Omental fat pad (tissue), 4 donors: ENCODE results near the gene TRAPPC10. TPM values are rescaled to one million over a fixed set of nuclear protein-coding genes. Genes with fewer than 3 reads are reported as not detected.

Experiments
- ATAC-seq: fragments of 150-250 bp; one replicate; pipeline ENCODE4 v1.9.1; 2016; ENCODE audit warnings: mild to moderate bottlenecking, moderate library complexity; ENCODE audit not compliant: low FRiP score
- DNase-seq: peaks from one replicate; pipeline ENCODE4 v3.0.0-alpha.2; 2019; ENCODE audit warnings: low spot score
- total RNA-seq, 4 donors: library from RNA; depleted of rRNA; stranded (reverse); fragments of >200 nt; gene quantifications; one replicate each; pipeline ENCODE4 v1.1.0, GENCODE V29; 2016
- TF ChIP-seq, protein P1 (sequence below), 3 donors: fragments of 450-650 bp; IDR thresholded peaks; one replicate each; pipeline ENCODE4 v1.5.1; 2016 to 2017; ENCODE audit warnings: antibody characterized with exemption in 3 of 3, mild to moderate bottlenecking in 3 of 3, moderate library complexity in 2 of 3

TRAPPC10 gene
- total RNA-seq, 4 donors from 2014 or later: 29.3 to 42.8 (median 36.6) TPM

DNA sequence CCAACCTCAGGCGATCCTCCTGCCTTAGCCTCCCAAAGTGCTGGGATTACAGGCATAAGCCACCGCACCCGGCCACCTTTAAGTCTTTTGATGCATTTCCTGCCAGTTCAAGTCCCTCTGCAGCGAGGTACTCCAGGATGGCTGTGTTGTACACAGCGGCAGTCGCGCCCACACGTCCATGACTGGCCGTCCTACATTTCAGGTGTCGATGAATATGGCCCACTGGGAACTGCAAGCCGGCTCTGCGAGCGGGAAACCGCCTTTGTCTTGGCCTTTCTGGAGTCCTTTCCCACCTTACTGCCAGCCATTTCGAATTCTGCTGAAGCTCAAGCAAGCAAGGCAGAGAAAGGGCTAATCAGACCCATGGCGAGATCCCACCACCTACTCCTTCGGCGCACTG is 34.6 kb downstream of the TRAPPC10 start:
- no peak for ATAC-seq
- DNase-seq: no peak
- TF ChIP-seq, protein P1, sequence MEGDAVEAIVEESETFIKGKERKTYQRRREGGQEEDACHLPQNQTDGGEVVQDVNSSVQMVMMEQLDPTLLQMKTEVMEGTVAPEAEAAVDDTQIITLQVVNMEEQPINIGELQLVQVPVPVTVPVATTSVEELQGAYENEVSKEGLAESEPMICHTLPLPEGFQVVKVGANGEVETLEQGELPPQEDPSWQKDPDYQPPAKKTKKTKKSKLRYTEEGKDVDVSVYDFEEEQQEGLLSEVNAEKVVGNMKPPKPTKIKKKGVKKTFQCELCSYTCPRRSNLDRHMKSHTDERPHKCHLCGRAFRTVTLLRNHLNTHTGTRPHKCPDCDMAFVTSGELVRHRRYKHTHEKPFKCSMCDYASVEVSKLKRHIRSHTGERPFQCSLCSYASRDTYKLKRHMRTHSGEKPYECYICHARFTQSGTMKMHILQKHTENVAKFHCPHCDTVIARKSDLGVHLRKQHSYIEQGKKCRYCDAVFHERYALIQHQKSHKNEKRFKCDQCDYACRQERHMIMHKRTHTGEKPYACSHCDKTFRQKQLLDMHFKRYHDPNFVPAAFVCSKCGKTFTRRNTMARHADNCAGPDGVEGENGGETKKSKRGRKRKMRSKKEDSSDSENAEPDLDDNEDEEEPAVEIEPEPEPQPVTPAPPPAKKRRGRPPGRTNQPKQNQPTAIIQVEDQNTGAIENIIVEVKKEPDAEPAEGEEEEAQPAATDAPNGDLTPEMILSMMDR (IDR thresholded peaks at IDR 0.05): no peak

DNA sequence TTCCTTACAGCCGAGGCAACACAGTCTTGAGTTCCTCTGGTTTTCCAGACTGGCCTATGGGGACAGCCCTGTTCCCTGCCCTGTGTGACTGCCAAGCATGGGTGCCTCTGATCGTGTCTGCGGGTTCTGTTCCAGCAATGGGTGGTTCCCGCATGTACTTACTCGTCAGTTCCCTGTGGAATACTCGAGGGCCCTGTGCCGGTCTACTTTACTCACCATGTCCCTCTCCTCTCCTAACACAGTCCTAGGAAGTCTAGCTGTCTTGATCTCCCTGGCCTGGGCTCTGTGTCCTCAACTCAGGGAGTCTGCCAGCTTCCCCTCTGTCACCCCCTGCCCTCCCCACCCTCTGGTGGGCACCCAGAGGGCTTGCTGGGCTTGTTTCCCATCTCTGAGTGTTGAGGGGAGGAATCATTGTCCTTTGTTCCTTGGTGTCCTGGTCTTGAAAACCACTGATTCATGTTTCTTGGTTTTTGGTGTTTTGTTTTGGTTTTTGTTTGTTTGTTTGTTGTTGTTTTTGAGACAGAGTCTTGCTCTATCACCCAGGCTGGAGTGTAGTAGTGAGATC is 36.0 kb downstream of the TRAPPC10 start:
- ATAC-seq: no peak

DNA sequence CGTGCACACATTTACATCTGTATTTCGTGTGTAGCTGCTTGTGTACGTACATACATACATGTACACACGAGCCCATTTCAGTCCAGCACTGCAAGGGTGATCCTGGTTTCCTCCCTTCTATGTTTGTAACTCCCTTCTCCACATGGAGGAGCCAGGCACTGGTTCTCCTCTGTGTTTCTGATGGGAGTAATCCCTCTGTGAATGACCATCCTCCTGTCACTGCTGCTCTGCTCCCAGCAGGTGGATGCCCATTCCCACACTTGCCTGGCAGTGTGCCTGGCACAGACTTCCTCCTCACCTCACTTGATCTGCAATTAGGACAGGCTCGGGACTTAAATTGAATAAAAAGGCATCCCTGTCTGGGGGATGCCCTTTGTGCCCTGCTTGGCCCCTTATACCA is 37.1 kb downstream of the TRAPPC10 start:
- TF ChIP-seq, protein P1 (IDR thresholded peaks at IDR 0.05): no peak
- DNase-seq (no peak), ATAC-seq (no peak)

More for the DNA sequence above, 36.0 kb downstream of the TRAPPC10 start:
- TF ChIP-seq, protein P1 (IDR thresholded peaks at IDR 0.05): no peak
- DNase-seq: no peak

DNA sequence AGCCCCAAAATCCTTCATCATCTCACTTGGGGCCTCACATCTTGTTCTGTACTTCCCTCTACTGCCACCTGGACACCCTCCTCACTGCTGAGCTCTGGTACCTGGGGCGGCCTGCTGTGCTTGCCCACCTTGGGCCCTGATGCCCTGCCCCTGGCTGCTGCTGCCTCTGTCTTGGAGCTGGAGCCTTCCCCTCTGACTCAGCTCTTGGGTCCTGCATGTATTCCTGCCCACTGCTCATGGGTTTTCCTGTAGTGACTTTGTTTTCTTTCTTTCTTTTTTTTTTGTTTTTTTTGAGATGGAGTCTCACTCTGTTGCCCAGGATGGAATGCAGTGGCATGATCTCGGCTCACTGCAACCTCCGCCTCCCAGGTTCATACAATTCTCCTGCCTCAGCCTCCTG is 37.5 kb downstream of the TRAPPC10 start:
- DNase-seq (no peak), ATAC-seq (no peak)
- TF ChIP-seq, protein P1 (IDR thresholded peaks at IDR 0.05): no peak

DNA sequence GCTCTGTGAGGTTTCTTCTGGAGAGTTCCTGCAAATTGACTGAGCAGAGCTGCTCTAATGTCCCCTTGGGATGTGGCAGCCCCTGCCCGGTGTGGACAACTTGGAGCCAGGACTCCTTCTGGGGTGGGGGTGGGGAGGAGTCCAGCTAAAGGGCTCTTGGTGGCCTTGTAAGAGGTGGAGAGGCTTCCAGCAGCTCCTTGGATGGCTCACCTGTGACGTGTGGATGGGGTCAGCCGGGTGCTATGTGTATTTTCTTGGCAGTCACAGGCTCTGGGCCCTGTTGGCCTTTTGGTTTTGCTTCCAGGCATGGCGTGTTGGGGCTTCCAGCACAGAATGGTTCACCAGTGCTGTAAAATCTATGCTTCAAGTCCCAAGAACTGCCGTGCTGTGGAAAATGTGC is 38.2 kb downstream of the TRAPPC10 start:
- ATAC-seq (no peak), DNase-seq (no peak)
- TF ChIP-seq, protein P1 (IDR thresholded peaks at IDR 0.05): no peak

DNA sequence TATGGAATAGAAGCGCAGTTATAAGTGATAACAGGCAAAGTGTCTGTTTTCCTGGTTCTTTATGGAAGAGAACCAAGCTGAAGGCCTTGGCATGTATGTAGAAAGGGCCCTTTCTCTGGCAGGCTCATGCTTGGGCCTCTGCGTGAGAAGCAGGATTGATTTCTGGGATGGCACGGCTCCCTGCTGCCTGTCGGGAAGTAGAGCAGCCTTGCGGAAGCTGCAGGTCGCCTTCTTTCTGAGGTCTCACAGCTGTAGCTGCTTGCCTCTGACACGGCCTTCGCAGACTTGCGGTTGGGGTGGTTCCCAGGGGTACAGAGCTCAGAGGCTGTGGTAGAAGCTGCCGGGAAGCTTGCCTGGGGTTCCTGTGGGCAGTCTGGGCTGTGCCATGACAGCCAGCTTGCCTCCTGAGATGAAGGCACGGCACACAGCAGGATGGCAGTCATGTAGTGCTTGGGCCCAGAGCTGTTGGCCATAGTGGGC is 39.4 kb downstream of the TRAPPC10 start:
- DNase-seq (no peak), ATAC-seq (peak; percentile 26)
- TF ChIP-seq, protein P1 (IDR thresholded peaks at IDR 0.05): no peak

DNA sequence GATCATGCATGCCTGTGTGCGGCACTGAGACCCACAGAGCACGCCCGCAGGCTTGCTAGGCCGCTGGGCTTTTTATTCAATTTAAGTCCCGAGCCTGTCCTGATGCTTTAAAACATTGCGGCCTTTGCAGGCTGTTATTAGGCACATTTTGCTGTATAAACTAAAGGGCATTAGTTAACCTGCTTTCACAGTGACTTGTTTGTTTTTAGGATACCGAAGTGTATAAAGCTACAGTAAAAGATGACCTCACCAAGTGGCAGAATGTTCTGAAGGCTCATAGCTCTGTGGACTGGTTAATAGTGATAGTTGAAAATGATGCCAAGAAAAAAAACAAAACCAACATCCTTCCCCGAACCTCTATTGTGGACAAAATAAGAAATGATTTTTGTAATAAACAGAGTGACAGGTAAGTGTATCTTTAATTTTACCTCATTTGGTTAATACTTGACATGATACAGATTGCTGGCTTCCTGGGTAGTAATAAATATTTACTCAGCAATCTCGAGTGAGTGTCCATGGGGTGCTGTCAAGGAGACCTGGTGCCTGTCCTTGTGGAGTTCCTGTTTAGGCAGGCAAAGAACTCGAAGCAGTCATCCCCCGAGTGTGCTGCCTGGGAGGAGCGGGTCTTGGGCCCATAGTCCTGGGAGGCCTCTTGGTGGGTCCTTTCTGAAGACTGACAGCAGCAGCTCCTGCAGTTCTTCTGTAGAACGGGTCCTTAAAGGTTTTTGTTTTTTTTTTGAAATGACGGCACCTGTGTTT is 40.1 kb downstream of the TRAPPC10 start:
- ATAC-seq (no peak), DNase-seq (no peak)
- TF ChIP-seq, protein P1 (IDR thresholded peaks at IDR 0.05): no peak
